NT2/D1 (cell line): ENCODE data around the gene PURB.

ENCODE experiments used
- SUZ12 ChIP-seq: IDR thresholded peaks from 2 replicates; pipeline ENCODE4 v1.6.1; 2011; ENCODE audit not compliant: insufficient read length, insufficient read depth; ENCODE audit errors: extremely low read depth
- YY1 ChIP-seq: IDR thresholded peaks from 2 replicates; pipeline ENCODE4 v1.6.1; 2011; ENCODE audit not compliant: insufficient read length, insufficient read depth
- ZNF274 ChIP-seq: IDR thresholded peaks from 2 replicates; pipeline ENCODE4 v1.6.1; 2011; ENCODE audit warnings: mild to moderate bottlenecking, low read depth, low read length

DNA sequence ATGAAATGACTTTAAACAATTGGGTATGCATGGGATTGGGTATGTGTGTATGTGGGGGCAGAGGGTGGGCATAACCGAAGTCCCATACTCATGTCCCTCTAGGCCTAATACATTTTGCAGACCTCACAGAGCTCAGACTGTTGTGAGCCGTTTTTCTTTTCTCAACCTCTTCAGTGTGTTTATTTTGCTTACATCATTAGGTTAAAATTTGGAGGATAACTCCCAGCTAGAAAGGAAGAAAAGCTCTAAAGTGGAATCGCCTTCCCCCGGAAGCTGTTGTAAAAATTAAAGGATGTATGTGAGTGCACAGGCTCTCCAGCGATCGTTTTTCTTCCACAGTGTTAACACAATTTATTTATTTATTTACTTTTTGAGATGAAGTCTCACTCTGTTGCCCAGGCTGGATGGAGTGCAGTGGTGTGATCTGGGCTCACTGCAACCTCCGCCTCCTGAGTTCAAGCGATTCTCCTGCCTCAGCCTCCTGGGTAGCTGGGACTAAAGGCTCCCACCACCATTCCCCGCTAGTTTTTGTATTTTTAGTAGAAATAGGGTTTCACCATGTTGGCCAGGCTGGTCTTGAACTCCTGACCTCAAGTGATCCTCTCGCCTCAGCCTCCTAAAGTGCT is 36.0 kb downstream of the PURB start:
- TF ChIP-seq ZNF274 (no peak), YY1 (no peak), SUZ12 (no peak)
